ENCODE data around the gene COL13A1. TPM values are rescaled to one million over a fixed set of nuclear protein-coding genes. Genes with fewer than 3 reads are reported as not detected.

Gene COL13A1
- total RNA-seq, 4 donors from 2014 or later = 1.2 to 6.8 (median 3.9) TPM

- Histone ChIP-seq H3K4me3 (no peak overlapping the region), H3K36me3 (no peaks in the 10 kb centered on the region), H3K27me3 (no peaks in the 10 kb centered on the region), H3K9me3 (no peaks in the 10 kb centered on the region), H3K4me1 (peaks cover 0 to 16% (median 3%) of the 10 kb centered on the region in 3 donors), H3K27ac (no peak overlapping the region)
- ATAC-seq = no peak
- no peak for TF ChIP-seq CTCF (IDR thresholded peaks at IDR 0.05)
- no peak for TF ChIP-seq POLR2AphosphoS5 (IDR thresholded peaks at IDR 0.05)
- TF ChIP-seq POLR2A (IDR thresholded peaks at IDR 0.05) = no peak
- no peak for TF ChIP-seq EP300 (IDR thresholded peaks at IDR 0.05)
- WGBS, 2 donors (ENCODE audit: low coverage in 1 of 2) = 36 to 44% methylated on average over 7 to 9 of the region's 9 CpGs
Measured at GRCh38 chr10:69860271-69860670, 58.6 kb downstream of the COL13A1 start.

- peaks cover 0 to 28% (median 3%) of the 10 kb centered on the region in 3 donors for H3K4me1 ChIP-seq
- peak; percentile 35 for ATAC-seq
- TF ChIP-seq EP300 (IDR thresholded peaks at IDR 0.05) (no peak), POLR2A (IDR thresholded peaks at IDR 0.05) (no peak), CTCF (IDR thresholded peaks at IDR 0.05) (peak in 2 of 4 experiments; percentile 4 to 23), POLR2AphosphoS5 (IDR thresholded peaks at IDR 0.05) (peak; percentile 89)
- 47% methylated on average over 3 of the region's 7 CpGs; no CpG with 5 or more reads in 1 of the 2 donors for WGBS, 2 donors (ENCODE audit: low coverage in 1 of 2)
- no peaks in the 10 kb centered on the region for H3K27me3 ChIP-seq
- no peak overlapping the region for H3K4me3 ChIP-seq
- H3K9me3 ChIP-seq = no peaks in the 10 kb centered on the region
- H3K27ac ChIP-seq = no peak overlapping the region
- H3K36me3 ChIP-seq = no peaks in the 10 kb centered on the region
Measured at GRCh38 chr10:69861251-69862240, 59.8 kb downstream of the COL13A1 start.

- 80 to 95% methylated on average over 3 to 8 of the region's 16 CpGs for WGBS, 2 donors (ENCODE audit: low coverage in 1 of 2)
- Histone ChIP-seq H3K4me3 (no peak overlapping the region), H3K36me3 (no peaks in the 10 kb centered on the region), H3K27ac (no peak overlapping the region), H3K4me1 (peaks cover 0 to 38% (median 3%) of the 10 kb centered on the region in 3 donors), H3K9me3 (no peaks in the 10 kb centered on the region), H3K27me3 (no peaks in the 10 kb centered on the region)
- no peak for TF ChIP-seq POLR2A (IDR thresholded peaks at IDR 0.05)
- no peak for TF ChIP-seq POLR2AphosphoS5 (IDR thresholded peaks at IDR 0.05)
- no peak for TF ChIP-seq CTCF (IDR thresholded peaks at IDR 0.05)
- TF ChIP-seq EP300 (IDR thresholded peaks at IDR 0.05) = no peak
- no peak for ATAC-seq
Measured at GRCh38 chr10:69862882-69863530, 61.3 kb downstream of the COL13A1 start.

- H3K27me3 ChIP-seq = no peaks in the 10 kb centered on the region
- TF ChIP-seq EP300 (IDR thresholded peaks at IDR 0.05) (no peak), POLR2AphosphoS5 (IDR thresholded peaks at IDR 0.05) (no peak), CTCF (IDR thresholded peaks at IDR 0.05) (no peak), POLR2A (IDR thresholded peaks at IDR 0.05) (no peak)
- peaks cover 0 to 38% (median 3%) of the 10 kb centered on the region in 3 donors for H3K4me1 ChIP-seq
- no peaks in the 10 kb centered on the region for H3K9me3 ChIP-seq
- H3K36me3 ChIP-seq = no peaks in the 10 kb centered on the region
- H3K27ac ChIP-seq = no peak overlapping the region
- no peak overlapping the region for H3K4me3 ChIP-seq
- WGBS, 2 donors (ENCODE audit: low coverage in 1 of 2) = 66 to 67% methylated on average over 1 to 2 of the region's 5 CpGs
- no peak for ATAC-seq
Measured at GRCh38 chr10:69863580-69863979, 61.9 kb downstream of the COL13A1 start.
